Keratinocyte (primary cell): ENCODE results near the gene WASF3. TPM values are rescaled to one million over a fixed set of nuclear protein-coding genes. Genes with fewer than 3 reads are reported as not detected.

Experiments
- DNase-seq: peaks from one replicate; pipeline ENCODE4 v3.0.0-alpha.2; 2011; ENCODE audit warnings: low read depth, missing footprints, low spot score
- FAIRE-seq: peaks from 2 replicates; lab custom pipeline; 2011; peaks lifted over from hg19 to GRCh38; lab: Jason Lieb, UNC
- H2AFZ ChIP-seq: 2 replicates; pipeline ENCODE4 v1.6.0; 2012; ENCODE audit warnings: low read length, control low read depth, inconsistent platforms; ENCODE audit not compliant: control insufficient read depth
- H3K27ac ChIP-seq: 2 replicates; pipeline ENCODE4 v1.5.1; 2011; ENCODE audit warnings: low read length; ENCODE audit not compliant: control insufficient read depth, insufficient read depth
- H3K27me3 ChIP-seq: 3 replicates; pipeline ENCODE4 v1.6.0; 2011; ENCODE audit warnings: low read length; ENCODE audit not compliant: control insufficient read depth, insufficient read depth; ENCODE audit errors: extremely low read depth
- H3K36me3 ChIP-seq, 2 experiments: 2 replicates in 1 of 2; 3 replicates in 1 of 2; pipeline ENCODE4 v1.5.1; 2011; ENCODE audit warnings: low read length in 2 of 2, mild to moderate bottlenecking in 1 of 2; ENCODE audit not compliant: control insufficient read depth in 2 of 2, insufficient read depth in 2 of 2; ENCODE audit errors: extremely low read depth in 1 of 2
- H3K4me1 ChIP-seq: 3 replicates; pipeline ENCODE4 v1.5.1; 2011; ENCODE audit warnings: low read length; ENCODE audit not compliant: control insufficient read depth, insufficient read depth; ENCODE audit errors: extremely low read depth
- H3K4me2 ChIP-seq: 3 replicates; pipeline ENCODE4 v1.6.0; 2011; ENCODE audit warnings: low read depth, low read length; ENCODE audit not compliant: control insufficient read depth, insufficient read depth; ENCODE audit errors: extremely low read depth
- H3K4me3 ChIP-seq, 3 experiments: fragments of 200-600 bp in 1 of 3; sonication (generic) in 1 of 3; 2 replicates in 2 of 3; 3 replicates in 1 of 3; pipeline ENCODE4 v1.5.1; 2011 to 2016; ENCODE audit warnings: low read length in 3 of 3, mild to moderate bottlenecking in 3 of 3, control low read depth in 2 of 3, inconsistent platforms in 1 of 3, low read depth in 1 of 3, mixed read lengths in 1 of 3, mixed run types in 1 of 3, moderate library complexity in 1 of 3; ENCODE audit not compliant: control insufficient read depth in 2 of 3, insufficient read depth in 2 of 3; ENCODE audit errors: extremely low read depth in 1 of 3
- H3K79me2 ChIP-seq: 2 replicates; pipeline ENCODE4 v1.6.0; 2012; ENCODE audit warnings: low read length; ENCODE audit not compliant: control insufficient read depth, insufficient read depth
- H3K9ac ChIP-seq: 3 replicates; pipeline ENCODE4 v1.6.0; 2011; ENCODE audit warnings: low read length; ENCODE audit not compliant: control insufficient read depth, insufficient read depth; ENCODE audit errors: extremely low read depth
- H3K9me1 ChIP-seq: 3 replicates; pipeline ENCODE4 v1.6.0; 2011; ENCODE audit warnings: low read length; ENCODE audit not compliant: control insufficient read depth, insufficient read depth; ENCODE audit errors: extremely low read depth
- H3K9me3 ChIP-seq: 2 replicates; pipeline ENCODE4 v1.5.1; 2012; ENCODE audit warnings: low read depth, low read length; ENCODE audit not compliant: control insufficient read depth
- H4K20me1 ChIP-seq: 3 replicates; pipeline ENCODE4 v1.6.0; 2011; ENCODE audit warnings: low read length; ENCODE audit not compliant: control insufficient read depth, insufficient read depth; ENCODE audit errors: extremely low read depth
- CTCF ChIP-seq, 3 experiments: IDR thresholded peaks in 1 of 3; conservative IDR thresholded peaks in 1 of 3; optimal IDR thresholded peaks in 1 of 3; 2 replicates in 2 of 3; 3 replicates in 1 of 3; pipeline versions ENCODE3 to v1.5.1; 2011; ENCODE audit warnings: low read length in 3 of 3, mild to moderate bottlenecking in 3 of 3, moderate library complexity in 2 of 3, control low read depth in 1 of 3, inconsistent platforms in 1 of 3; ENCODE audit not compliant: insufficient read depth in 2 of 3; ENCODE audit errors: extremely low read depth in 1 of 3
- EZH2 ChIP-seq: IDR thresholded peaks from one replicate; pipeline ENCODE4 v1.6.1; 2012; ENCODE audit warnings: inconsistent platforms, mild to moderate bottlenecking, low read length, moderate library complexity
- dilution Hi-C: fragments of 300-500 bp; cut with MboI; formaldehyde crosslinking; loops from one replicate; pipeline ENCODE4 v1.7.0; 2020; ENCODE audit warnings: low sequenced_read_pairs; ENCODE audit not compliant: extremely low pct_ligation_motif_present
- polyA plus RNA-seq, 5 experiments: library from polyadenylated mRNA; depleted of rRNA in 3 of 5; stranded (reverse) in 3 of 5; stranded (forward) in 1 of 5; unstranded in 1 of 5; fragments of >200 nt; gene quantifications; 1 replicate in 1 of 5; 2 replicates in 3 of 5; 3 replicates in 1 of 5; pipeline versions ENCODE4 v1.2.1 to v1.2.3, GENCODE V29; 2011 to 2012; ENCODE audit warnings: missing spikeins in 2 of 5, low read depth in 1 of 5, low replicate concordance in 1 of 5

The WASF3 gene
- polyA plus RNA-seq, 1 donor (not counting 4 experiments of a cell fraction or from before 2014, with no cell fraction given) = 6.3 TPM

GRCh38 chr13:26646603-26647002, 89.1 kb downstream of the WASF3 start:
- FAIRE-seq = no peak
- H2AFZ ChIP-seq = no peak overlapping the region
- no peak overlapping the region for H3K4me2 ChIP-seq
- H3K9me1 ChIP-seq = no peaks in the 10 kb centered on the region
- H3K4me1 ChIP-seq = no peaks in the 10 kb centered on the region
- H3K36me3 ChIP-seq = peaks cover 0 to 2% of the 10 kb centered on the region in 2 experiments
- H3K9ac ChIP-seq = no peak overlapping the region
- no peak overlapping the region for H3K4me3 ChIP-seq
- peaks cover 2% of the 10 kb centered on the region for H3K9me3 ChIP-seq
- H3K79me2 ChIP-seq = no peaks in the 10 kb centered on the region
- H3K27ac ChIP-seq = no peak overlapping the region
- no peak for TF ChIP-seq EZH2
- TF ChIP-seq CTCF (optimal IDR thresholded peaks at IDR 0.05 in 1 of 3, IDR thresholded peaks at IDR 0.05 in 1 of 3, conservative IDR thresholded peaks at IDR 0.05 in 1 of 3; ENCODE audit: extremely low read depth in 1 of 3, insufficient read depth in 2 of 3, low read length in 3 of 3) = no peak
- dilution Hi-C loops = no loop called here
- no peaks in the 10 kb centered on the region for H4K20me1 ChIP-seq
- no peaks in the 10 kb centered on the region for H3K27me3 ChIP-seq
- DNase-seq = no peak

GRCh38 chr13:26651234-26651633, 93.8 kb downstream of the WASF3 start:
- dilution Hi-C loops = no loop called here
- Histone ChIP-seq H3K36me3 (peaks cover 0 to 2% of the 10 kb centered on the region in 2 experiments), H3K4me1 (no peaks in the 10 kb centered on the region), H3K9ac (no peak overlapping the region), H3K9me1 (no peaks in the 10 kb centered on the region), H3K27me3 (no peaks in the 10 kb centered on the region), H3K4me2 (no peak overlapping the region), H4K20me1 (no peaks in the 10 kb centered on the region), H2AFZ (no peak overlapping the region), H3K9me3 (peaks cover 2% of the 10 kb centered on the region), H3K4me3 (no peak overlapping the region), H3K79me2 (no peaks in the 10 kb centered on the region), H3K27ac (no peak overlapping the region)
- TF ChIP-seq CTCF (optimal IDR thresholded peaks at IDR 0.05 in 1 of 3, IDR thresholded peaks at IDR 0.05 in 1 of 3, conservative IDR thresholded peaks at IDR 0.05 in 1 of 3; ENCODE audit: extremely low read depth in 1 of 3, insufficient read depth in 2 of 3, low read length in 3 of 3) (no peak), EZH2 (no peak)
- FAIRE-seq = no peak
- no peak for DNase-seq
